ENCODE results near the gene NMT2. TPM values are rescaled to one million over a fixed set of nuclear protein-coding genes. Genes with fewer than 3 reads are reported as not detected.

Gene NMT2
- total RNA-seq, 1 donor from 2014 or later, result 15.2 TPM

DNA sequence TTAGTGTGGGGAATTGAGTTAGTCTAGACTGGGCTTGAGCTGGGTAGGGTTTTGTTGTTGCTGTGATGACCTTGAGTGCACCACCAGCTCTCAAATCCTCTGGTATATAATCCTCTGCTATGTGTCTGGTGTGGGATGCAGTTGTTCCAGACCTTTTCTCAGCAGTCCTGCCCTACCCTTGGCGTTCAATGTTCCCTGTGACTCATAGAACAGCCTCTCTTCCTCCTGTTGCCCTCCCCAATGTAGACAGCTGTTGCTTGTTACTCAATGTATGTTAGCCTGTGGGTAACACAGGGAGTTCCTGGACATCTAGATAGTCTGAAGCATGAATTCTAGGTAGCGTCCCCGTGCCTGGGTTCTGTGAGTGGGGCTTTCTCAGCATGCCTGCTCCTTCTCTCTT lies 99.7 kb downstream of the NMT2 start:
- no peaks in the 10 kb centered on the region for H3K4me1 ChIP-seq
- H3K36me3 ChIP-seq, result no peaks in the 10 kb centered on the region
- no peaks in the 10 kb centered on the region for H3K9me3 ChIP-seq
- H3K27ac ChIP-seq, result no peak overlapping the region
- TF ChIP-seq POLR2AphosphoS5 (IDR thresholded peaks at IDR 0.05; ENCODE audit: insufficient read depth in 1 of 2, low read depth in 1 of 2) (no peak), POLR2A (IDR thresholded peaks at IDR 0.05) (no peak)
- TF ChIP-seq, protein P1, sequence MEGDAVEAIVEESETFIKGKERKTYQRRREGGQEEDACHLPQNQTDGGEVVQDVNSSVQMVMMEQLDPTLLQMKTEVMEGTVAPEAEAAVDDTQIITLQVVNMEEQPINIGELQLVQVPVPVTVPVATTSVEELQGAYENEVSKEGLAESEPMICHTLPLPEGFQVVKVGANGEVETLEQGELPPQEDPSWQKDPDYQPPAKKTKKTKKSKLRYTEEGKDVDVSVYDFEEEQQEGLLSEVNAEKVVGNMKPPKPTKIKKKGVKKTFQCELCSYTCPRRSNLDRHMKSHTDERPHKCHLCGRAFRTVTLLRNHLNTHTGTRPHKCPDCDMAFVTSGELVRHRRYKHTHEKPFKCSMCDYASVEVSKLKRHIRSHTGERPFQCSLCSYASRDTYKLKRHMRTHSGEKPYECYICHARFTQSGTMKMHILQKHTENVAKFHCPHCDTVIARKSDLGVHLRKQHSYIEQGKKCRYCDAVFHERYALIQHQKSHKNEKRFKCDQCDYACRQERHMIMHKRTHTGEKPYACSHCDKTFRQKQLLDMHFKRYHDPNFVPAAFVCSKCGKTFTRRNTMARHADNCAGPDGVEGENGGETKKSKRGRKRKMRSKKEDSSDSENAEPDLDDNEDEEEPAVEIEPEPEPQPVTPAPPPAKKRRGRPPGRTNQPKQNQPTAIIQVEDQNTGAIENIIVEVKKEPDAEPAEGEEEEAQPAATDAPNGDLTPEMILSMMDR (IDR thresholded peaks at IDR 0.05), result no peak
- H3K27me3 ChIP-seq, result no peaks in the 10 kb centered on the region
- DNase-seq (ENCODE audit: extremely low spot score in 2 of 2), result no peak
- intact Hi-C loops (cut with DNase I), result no loop called here
- no peak overlapping the region for H3K4me3 ChIP-seq

DNA sequence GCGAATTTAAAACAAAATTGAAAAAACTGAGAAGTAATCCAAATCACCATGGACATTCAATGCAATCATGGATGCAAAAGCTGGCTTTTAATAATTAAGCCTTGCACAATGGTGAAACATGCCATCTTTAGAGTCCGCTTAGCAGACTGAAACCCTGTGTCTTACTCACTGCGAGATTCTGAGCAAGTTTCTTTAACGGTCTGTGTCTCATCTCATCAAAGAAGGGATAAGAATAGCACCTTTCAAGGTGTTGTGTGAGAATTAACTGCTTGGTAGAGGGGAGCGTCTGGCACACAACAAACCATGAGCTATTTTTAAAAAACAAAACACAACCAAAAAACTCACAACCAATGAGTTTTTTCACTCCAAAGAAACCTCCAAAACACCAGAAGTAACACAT lies 101.3 kb downstream of the NMT2 start:
- Histone ChIP-seq H3K27me3 (no peaks in the 10 kb centered on the region), H3K4me1 (no peaks in the 10 kb centered on the region), H3K36me3 (no peaks in the 10 kb centered on the region), H3K9me3 (no peaks in the 10 kb centered on the region), H3K4me3 (no peak overlapping the region), H3K27ac (no peak overlapping the region)
- TF ChIP-seq, protein P1 (IDR thresholded peaks at IDR 0.05), result no peak
- TF ChIP-seq POLR2AphosphoS5 (IDR thresholded peaks at IDR 0.05; ENCODE audit: insufficient read depth in 1 of 2, low read depth in 1 of 2), result no peak
- no peak for TF ChIP-seq POLR2A (IDR thresholded peaks at IDR 0.05)
- no peak for DNase-seq (ENCODE audit: extremely low spot score in 2 of 2)
- intact Hi-C loops (cut with DNase I), result no loop called here

DNA sequence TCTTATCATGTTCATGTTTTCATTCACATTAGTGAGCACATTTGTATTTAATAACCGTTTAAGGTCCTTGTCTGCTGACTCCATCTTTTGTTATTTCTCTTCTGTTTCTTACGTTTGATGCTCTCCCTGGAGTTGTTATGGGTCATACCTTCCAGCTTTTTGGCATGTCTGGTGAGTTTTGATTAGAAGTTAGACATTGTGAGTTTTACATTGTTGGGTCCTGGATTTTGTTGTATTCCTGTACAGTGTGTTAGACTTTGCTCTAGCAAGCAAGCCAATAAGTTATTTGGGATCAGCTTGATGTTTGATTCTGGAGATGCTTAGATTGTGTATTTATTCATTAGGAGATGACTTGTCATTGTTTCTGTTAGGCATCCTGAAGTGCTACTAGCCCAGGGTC lies 107.9 kb downstream of the NMT2 start:
- H3K27me3 ChIP-seq, result no peaks in the 10 kb centered on the region
- DNase-seq (ENCODE audit: extremely low spot score in 2 of 2), result no peak
- no peak overlapping the region for H3K27ac ChIP-seq
- no peaks in the 10 kb centered on the region for H3K36me3 ChIP-seq
- intact Hi-C loops (cut with DNase I), result no loop called here
- no peak overlapping the region for H3K4me3 ChIP-seq
- no peaks in the 10 kb centered on the region for H3K4me1 ChIP-seq
- H3K9me3 ChIP-seq, result no peaks in the 10 kb centered on the region
- TF ChIP-seq POLR2A (IDR thresholded peaks at IDR 0.05), result no peak
- TF ChIP-seq, protein P1 (IDR thresholded peaks at IDR 0.05), result no peak

DNA sequence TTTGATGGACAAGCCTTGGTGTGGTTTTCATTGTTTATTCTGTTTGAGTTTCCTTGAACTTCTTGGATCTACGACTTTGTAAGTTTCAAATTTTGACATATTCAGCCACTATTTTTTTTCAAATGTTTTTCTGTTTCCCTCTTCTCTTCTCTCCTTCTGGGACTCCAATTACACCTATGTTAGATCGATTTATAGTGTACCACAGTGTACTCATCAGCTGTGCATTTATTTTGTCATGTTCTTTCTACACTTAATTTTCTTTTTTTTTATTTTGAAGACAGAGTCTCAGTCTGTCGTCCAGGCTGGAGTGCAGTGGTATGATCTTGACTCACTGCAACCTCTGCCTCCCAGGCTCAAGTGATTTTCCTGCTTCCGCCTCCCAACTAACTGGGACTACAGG lies 108.6 kb downstream of the NMT2 start:
- Histone ChIP-seq H3K27me3 (no peaks in the 10 kb centered on the region), H3K27ac (no peak overlapping the region), H3K36me3 (no peaks in the 10 kb centered on the region), H3K4me3 (no peak overlapping the region), H3K4me1 (no peaks in the 10 kb centered on the region), H3K9me3 (no peaks in the 10 kb centered on the region)
- TF ChIP-seq POLR2A (IDR thresholded peaks at IDR 0.05) (no peak), POLR2AphosphoS5 (IDR thresholded peaks at IDR 0.05; ENCODE audit: insufficient read depth in 1 of 2, low read depth in 1 of 2) (no peak)
- TF ChIP-seq, protein P1 (IDR thresholded peaks at IDR 0.05), result no peak
- DNase-seq (ENCODE audit: extremely low spot score in 2 of 2), result no peak
- intact Hi-C loops (cut with DNase I), result no loop called here

DNA sequence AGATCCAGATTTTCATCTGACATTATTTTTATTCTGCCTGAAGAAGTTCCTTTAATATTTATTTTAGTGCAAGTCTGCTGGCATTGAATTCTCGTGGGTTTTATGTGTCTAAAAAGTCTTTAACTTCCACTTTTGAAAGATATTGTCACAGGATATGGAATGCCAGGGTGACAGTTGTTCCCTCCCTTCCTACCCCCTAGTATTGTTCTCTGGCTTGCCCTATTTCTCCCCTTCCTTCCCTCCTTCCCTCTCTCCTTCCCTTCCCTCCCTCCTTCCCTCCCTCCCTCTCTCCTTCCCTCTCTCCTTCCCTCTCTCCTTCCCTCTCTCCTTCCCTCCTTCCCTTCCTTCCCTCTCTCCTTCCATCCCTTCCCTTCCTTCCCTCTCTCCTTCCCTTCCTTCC lies 109.8 kb downstream of the NMT2 start:
- no peaks in the 10 kb centered on the region for H3K9me3 ChIP-seq
- no peaks in the 10 kb centered on the region for H3K27me3 ChIP-seq
- DNase-seq (ENCODE audit: extremely low spot score in 2 of 2), result no peak
- no peak overlapping the region for H3K27ac ChIP-seq
- intact Hi-C loops (cut with DNase I), result no loop called here
- no peak overlapping the region for H3K4me3 ChIP-seq
- TF ChIP-seq POLR2AphosphoS5 (IDR thresholded peaks at IDR 0.05; ENCODE audit: insufficient read depth in 1 of 2, low read depth in 1 of 2), result no peak
- TF ChIP-seq POLR2A (IDR thresholded peaks at IDR 0.05), result no peak
- TF ChIP-seq, protein P1 (IDR thresholded peaks at IDR 0.05), result no peak
- H3K4me1 ChIP-seq, result no peaks in the 10 kb centered on the region
- no peaks in the 10 kb centered on the region for H3K36me3 ChIP-seq

Small RNAs within 50 kb of the gene (small RNA-seq; reads per million reads assigned to genes)
- gene AL590365.1, result not detected

Other genes with a start within 250 kb of the NMT2 start
- 13.5 TPM for gene DCLRE1C, start 214.6 kb downstream of the NMT2 start, total RNA-seq
- gene MEIG1, start 209.3 kb downstream of the NMT2 start, total RNA-seq, result not detected
- gene OLAH, start 124.8 kb downstream of the NMT2 start, total RNA-seq, result 4.9 TPM
- gene ACBD7, start 79.9 kb downstream of the NMT2 start, total RNA-seq, result not detected
- 14.2 TPM for gene RPP38, start 71.3 kb downstream of the NMT2 start, total RNA-seq
- 8.6 TPM for gene FAM171A1, start 202.6 kb upstream of the NMT2 start, total RNA-seq